Brain microvascular endothelial cell (primary cell): Measurements from ENCODE around the gene RNF213.
A peak's percentile ranks its signal among the peaks of the same experiment; 100 is the strongest.

ENCODE experiments used
- DNase-seq: peaks from one replicate; pipeline ENCODE4 v3.0.0-alpha.2; 2020
- H3K27ac ChIP-seq: fragments of 250-450 bp; sonication (Bioruptor Pico); 2 replicates; pipeline ENCODE4 v1.5.1; 2020; ENCODE audit warnings: mild to moderate bottlenecking, moderate library complexity
- H3K27me3 ChIP-seq: fragments of 250-450 bp; sonication (Bioruptor Pico); replicated peaks from 2 replicates; pipeline ENCODE4 v1.5.1; 2020; ENCODE audit warnings: mild to moderate bottlenecking
- H3K36me3 ChIP-seq: fragments of 250-450 bp; sonication (Bioruptor Pico); replicated peaks from 2 replicates; pipeline ENCODE4 v1.5.1; 2020; ENCODE audit warnings: mild to moderate bottlenecking
- H3K4me3 ChIP-seq: 2 replicates; pipeline ENCODE4 v1.5.1; 2011; ENCODE audit warnings: low read depth, mild to moderate bottlenecking, control low read depth, low read length, moderate library complexity
- in situ Hi-C: cut with HindIII; loops from 2 replicates; pipeline ENCODE4 v1.10.0; 2017; ENCODE audit warnings: low sequenced_read_pairs, low pct_ligation_motif_present
- TF ChIP-seq, protein P1 (sequence below): IDR thresholded peaks from 2 replicates; pipeline ENCODE4 v1.5.1; 2011; ENCODE audit warnings: low read depth, mild to moderate bottlenecking, moderate library complexity, low read length, control low read depth, inconsistent platforms; ENCODE audit errors: missing control alignments

Gene RNF213

DNA sequence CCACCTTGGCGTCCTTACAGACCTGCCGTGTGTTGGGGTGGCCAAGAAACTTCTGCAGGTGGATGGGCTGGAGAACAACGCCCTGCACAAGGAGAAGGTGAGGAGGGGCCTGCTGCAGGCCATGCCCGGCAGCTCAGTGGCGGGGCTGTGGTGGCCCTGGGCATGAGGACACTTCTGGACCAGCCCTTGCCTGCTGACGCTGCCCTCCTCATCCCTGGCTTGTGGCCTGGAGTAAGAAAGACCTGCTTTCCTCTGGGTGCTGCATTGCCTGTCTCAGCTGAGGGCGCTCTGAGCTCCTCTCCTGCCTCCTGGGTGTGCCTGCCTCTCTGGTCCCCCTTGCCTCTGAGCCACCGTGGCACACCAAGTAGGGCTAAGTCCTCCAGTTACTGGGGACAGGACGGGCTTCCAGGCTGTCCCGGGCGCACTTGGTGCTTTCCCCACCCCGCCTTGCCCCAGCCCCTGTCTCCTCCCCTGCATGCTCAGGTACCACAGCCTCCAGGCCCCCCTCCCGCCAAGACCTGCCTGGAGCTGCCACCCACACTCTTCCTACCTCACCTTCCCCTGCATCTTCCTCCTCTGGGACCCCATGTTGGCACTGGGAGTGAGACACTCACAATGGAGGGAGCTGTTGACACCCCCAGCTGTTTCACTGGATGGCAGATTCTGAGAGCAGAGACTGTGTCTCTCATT lies 163.0 kb downstream of the RNF213 start:
- Histone ChIP-seq H3K36me3 (peaks cover 2% of the 10 kb centered on the region), H3K27ac (no peak overlapping the region), H3K27me3 (no peaks in the 10 kb centered on the region), H3K4me3 (no peak overlapping the region)
- in situ Hi-C loops: no loop called here
- TF ChIP-seq, protein P1, sequence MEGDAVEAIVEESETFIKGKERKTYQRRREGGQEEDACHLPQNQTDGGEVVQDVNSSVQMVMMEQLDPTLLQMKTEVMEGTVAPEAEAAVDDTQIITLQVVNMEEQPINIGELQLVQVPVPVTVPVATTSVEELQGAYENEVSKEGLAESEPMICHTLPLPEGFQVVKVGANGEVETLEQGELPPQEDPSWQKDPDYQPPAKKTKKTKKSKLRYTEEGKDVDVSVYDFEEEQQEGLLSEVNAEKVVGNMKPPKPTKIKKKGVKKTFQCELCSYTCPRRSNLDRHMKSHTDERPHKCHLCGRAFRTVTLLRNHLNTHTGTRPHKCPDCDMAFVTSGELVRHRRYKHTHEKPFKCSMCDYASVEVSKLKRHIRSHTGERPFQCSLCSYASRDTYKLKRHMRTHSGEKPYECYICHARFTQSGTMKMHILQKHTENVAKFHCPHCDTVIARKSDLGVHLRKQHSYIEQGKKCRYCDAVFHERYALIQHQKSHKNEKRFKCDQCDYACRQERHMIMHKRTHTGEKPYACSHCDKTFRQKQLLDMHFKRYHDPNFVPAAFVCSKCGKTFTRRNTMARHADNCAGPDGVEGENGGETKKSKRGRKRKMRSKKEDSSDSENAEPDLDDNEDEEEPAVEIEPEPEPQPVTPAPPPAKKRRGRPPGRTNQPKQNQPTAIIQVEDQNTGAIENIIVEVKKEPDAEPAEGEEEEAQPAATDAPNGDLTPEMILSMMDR: no peak
- no peak for DNase-seq

DNA sequence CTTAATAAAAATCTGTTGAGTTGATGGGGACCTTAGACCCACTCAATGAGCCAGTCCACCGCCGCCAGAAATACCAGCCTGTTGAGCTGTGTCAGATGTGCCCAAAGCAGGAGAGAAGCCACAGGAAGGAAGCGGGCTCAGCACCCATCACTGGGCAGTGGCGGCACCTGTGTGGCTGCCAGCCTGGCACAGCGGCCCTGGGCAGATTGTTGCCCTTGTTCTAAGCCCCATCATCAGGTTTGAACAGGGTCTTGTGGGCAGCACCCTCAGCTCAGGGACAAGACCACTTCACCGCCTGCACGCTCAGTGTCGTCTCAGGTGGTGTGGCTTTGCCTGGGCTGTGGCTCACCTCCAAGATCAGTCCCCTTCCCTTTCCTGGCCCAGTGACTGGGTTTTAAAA lies 163.6 kb downstream of the RNF213 start:
- Histone ChIP-seq H3K36me3 (peaks cover 2% of the 10 kb centered on the region), H3K27ac (no peak overlapping the region), H3K27me3 (no peaks in the 10 kb centered on the region), H3K4me3 (no peak overlapping the region)
- in situ Hi-C loops: no loop called here
- TF ChIP-seq, protein P1: no peak
- no peak for DNase-seq

DNA sequence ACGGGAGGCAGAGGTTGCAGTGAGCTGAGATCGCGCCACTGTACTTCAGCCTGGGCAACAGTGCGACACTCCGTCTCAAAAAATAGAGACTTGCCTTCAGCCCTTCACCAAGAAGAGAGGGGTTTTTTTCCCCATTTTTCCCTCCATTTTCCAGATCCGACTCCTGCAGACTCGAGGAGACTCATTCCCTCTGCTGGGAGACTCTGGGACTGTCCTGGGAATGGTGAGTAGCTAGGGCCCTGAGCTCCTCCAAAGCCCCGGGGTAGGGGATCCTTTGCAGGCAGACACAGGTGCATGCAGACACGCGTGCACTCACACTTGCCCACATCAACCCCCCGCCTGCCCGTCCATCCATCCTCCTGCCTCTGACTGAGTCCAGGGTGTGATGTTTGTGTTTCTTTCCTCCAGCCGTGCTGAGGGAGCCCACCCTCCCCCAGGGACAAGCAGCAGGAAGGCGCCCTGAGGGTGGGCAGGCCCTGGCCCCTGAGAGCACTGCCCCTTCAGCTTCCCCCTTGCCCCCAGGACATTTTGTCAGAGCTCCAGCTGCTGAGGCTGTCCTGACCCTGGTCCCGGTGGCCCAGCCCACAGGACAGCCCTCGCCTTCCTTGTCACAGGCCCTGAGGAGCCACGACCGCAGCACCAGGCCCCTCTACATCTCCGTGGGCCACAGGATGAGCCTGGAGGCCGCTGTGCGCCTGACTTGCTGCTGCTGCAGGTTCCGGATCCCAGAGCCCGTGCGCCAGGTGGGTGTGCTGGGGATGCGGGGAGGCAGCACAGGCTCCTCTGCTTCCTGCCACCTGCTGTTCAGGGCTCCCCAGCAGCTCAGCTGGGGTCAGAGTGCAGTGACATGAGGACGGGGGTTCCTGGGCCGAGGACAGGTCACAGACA lies 164.5 kb downstream of the RNF213 start:
- DNase-seq: no peak
- TF ChIP-seq, protein P1: peak; percentile 35

DNA sequence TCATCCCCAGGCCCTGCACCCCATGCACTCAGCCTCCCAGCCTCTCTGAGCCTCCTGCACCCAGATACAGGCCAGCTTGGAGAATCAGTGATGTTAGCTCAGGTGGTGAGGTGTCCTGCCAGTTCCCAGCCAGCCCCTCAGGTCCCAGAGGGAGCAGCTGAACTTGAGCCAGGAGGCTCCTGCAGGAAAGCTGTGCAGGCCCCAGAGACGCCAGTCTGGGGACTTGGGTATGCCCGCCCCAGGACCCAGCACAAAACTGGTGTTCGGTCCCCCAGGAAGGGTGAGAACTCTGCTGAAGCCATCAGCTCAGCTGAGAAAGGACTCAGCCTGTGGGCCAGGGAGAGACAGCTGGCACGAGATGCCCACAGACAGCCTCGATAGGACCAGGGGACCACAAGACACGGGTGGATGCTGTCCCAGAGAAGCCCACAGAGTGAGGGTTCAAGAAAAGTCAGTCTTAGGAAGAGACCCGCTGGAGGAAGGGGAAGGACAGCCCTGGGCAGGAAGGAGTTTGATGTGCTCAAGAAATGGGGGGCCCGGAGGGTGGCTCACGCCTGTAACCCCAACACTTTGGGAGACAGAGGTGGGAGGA lies 165.3 kb downstream of the RNF213 start:
- DNase-seq: no peak
- no peak overlapping the region for H3K27ac ChIP-seq
- H3K27me3 ChIP-seq: no peaks in the 10 kb centered on the region
- H3K4me3 ChIP-seq: no peak overlapping the region
- TF ChIP-seq, protein P1: no peak
- in situ Hi-C loops: loop anchor here (25.0 kb wide), 1 partner anchor 436 kb away; no protein-coding TSS in a partner anchor
- H3K36me3 ChIP-seq: no peaks in the 10 kb centered on the region

More for the DNA sequence above, 164.5 kb downstream of the RNF213 start:
- Histone ChIP-seq H3K4me3 (no peak overlapping the region), H3K36me3 (no peaks in the 10 kb centered on the region), H3K27me3 (no peaks in the 10 kb centered on the region), H3K27ac (no peak overlapping the region)
- in situ Hi-C loops: loop anchor here (25.0 kb wide), 1 partner anchor 437 kb away; no protein-coding TSS in a partner anchor

DNA sequence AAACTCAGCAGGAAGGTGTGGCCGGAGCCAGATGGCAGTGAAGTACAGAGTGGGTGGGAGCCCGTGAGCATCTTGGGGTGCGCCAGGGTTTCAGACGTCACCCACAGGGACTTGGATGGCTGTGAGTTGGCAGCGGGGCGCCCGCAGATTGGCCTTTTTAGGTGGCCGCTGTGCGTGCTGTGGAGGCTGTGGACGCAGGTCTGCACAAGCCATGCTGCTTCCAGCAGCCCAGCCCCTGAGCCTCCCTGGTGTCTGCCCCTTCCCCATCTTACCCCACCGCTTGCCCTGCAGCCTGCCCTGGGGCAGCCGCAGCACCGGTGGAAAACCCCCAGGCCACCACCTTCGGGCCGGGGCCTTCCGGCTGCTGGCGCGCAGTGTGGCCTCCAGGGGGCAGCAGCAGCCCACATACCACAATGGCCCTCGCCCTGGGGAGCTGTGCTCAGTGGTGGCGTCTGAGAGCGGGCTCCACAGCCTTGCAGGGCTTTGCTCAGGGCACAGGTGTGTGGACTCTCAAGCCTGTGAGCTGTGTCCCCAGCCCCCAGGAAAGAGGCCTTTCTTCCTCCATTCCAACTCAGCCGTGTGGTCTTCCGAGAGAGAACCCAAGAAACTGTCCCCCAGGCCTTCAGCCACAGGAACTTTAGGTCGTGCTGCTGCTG lies 166.1 kb downstream of the RNF213 start:
- H3K4me3 ChIP-seq: no peak overlapping the region
- H3K27me3 ChIP-seq: no peaks in the 10 kb centered on the region
- DNase-seq: peak; percentile 42
- H3K27ac ChIP-seq: no peak overlapping the region
- H3K36me3 ChIP-seq: no peaks in the 10 kb centered on the region
- in situ Hi-C loops: loop anchor here (25.0 kb wide), 1 partner anchor 436 kb away; no protein-coding TSS in a partner anchor
- TF ChIP-seq, protein P1: peak; percentile 92
